K562 (cell line): Measurements from ENCODE around the gene ARL2. TPM values are rescaled to one million over a fixed set of nuclear protein-coding genes. Genes with fewer than 3 reads are reported as not detected.

Experiments
- BRD9 ChIP-seq: fragments of 450-650 bp; IDR thresholded peaks from 2 replicates; pipeline ENCODE4 v1.6.1; 2018; ENCODE audit warnings: low read depth; ENCODE audit not compliant: partially characterized antibody
- CBFA2T2 ChIP-seq: fragments of 450-650 bp; conservative IDR thresholded peaks from 2 replicates; pipeline ENCODE4 v1.6.1; 2017; ENCODE audit warnings: mild to moderate bottlenecking
- EWSR1 ChIP-seq: fragments of 450-650 bp; IDR thresholded peaks from 2 replicates; pipeline ENCODE4 v1.6.1; 2018; ENCODE audit warnings: borderline replicate concordance, mild to moderate bottlenecking, low read depth, moderate library complexity; ENCODE audit not compliant: partially characterized antibody
- FOXJ3 ChIP-seq: sonication (generic); formaldehyde crosslinking; IDR thresholded peaks from 2 replicates; pipeline ENCODE4 v1.4.0; 2020; ENCODE audit warnings: mild to moderate bottlenecking, missing genetic modification reagents
- HCFC1 ChIP-seq: IDR thresholded peaks from 2 replicates; pipeline ENCODE4 v1.6.1; 2012; ENCODE audit warnings: low read depth, low read length, improper control_type of control experiment
- KAT8 ChIP-seq: fragments of 450-650 bp; IDR thresholded peaks from 2 replicates; pipeline ENCODE4 v1.6.1; 2016; ENCODE audit warnings: low read depth, mild to moderate bottlenecking
- KDM5B ChIP-seq: fragments of 200-600 bp; sonication (generic); IDR thresholded peaks from 2 replicates; pipeline ENCODE4 v1.6.1; 2012; ENCODE audit warnings: low read depth, mild to moderate bottlenecking, moderate library complexity, low read length, control low read depth, inconsistent platforms; ENCODE audit not compliant: insufficient replicate concordance
- PHF8 ChIP-seq: fragments of 200-600 bp; sonication (generic); IDR thresholded peaks from 2 replicates; pipeline ENCODE4 v1.6.1; 2012; ENCODE audit warnings: mixed run types, mild to moderate bottlenecking, inconsistent platforms, low read length, moderate library complexity, borderline replicate concordance
- POLR2AphosphoS5 ChIP-seq: IDR thresholded peaks from 2 replicates; pipeline ENCODE4 v1.6.1; 2011; ENCODE audit warnings: mild to moderate bottlenecking, low read depth, low read length, moderate library complexity; ENCODE audit not compliant: control insufficient read depth, insufficient read depth
- POLR2G ChIP-seq: fragments of 200-400 bp; formaldehyde crosslinking; IDR thresholded peaks from 2 replicates; pipeline ENCODE4 v1.6.1; 2017; ENCODE audit warnings: low read depth, mild to moderate bottlenecking, antibody characterized with exemption, low read length, moderate library complexity
- SAP30 ChIP-seq: fragments of 200-600 bp; sonication (generic); IDR thresholded peaks from 2 replicates; pipeline ENCODE4 v1.6.1; 2012; ENCODE audit warnings: borderline replicate concordance, low read depth, mild to moderate bottlenecking, moderate library complexity, low read length, control low read depth, inconsistent platforms; ENCODE audit not compliant: insufficient read depth, poor library complexity, severe bottlenecking
- SIN3A ChIP-seq, 2 experiments: fragments of 150-350 bp in 1 of 2; IDR thresholded peaks; 2 replicates each; pipeline ENCODE4 v1.6.1; 2011 to 2016; ENCODE audit warnings: borderline replicate concordance in 2 of 2, low read depth in 2 of 2, low read length in 2 of 2, mild to moderate bottlenecking in 2 of 2, moderate library complexity in 2 of 2; ENCODE audit not compliant: control insufficient read depth in 1 of 2
- SPI1 ChIP-seq: IDR thresholded peaks from 2 replicates; pipeline ENCODE4 v1.6.1; 2011; ENCODE audit warnings: low read depth, low read length, control low read depth, borderline replicate concordance
- ZNF280B ChIP-seq: fragments of 250-450 bp; sonication (Bioruptor Pico); IDR thresholded peaks from 2 replicates; pipeline ENCODE4 v1.5.1; 2021; ENCODE audit warnings: mild to moderate bottlenecking
- polyA plus RNA-seq, 8 experiments: library from polyadenylated mRNA; depleted of rRNA in 4 of 8; stranded (reverse) in 5 of 8; unstranded in 3 of 8; fragments of >200 nt; fragmentation: Nextera tagmentation in 2 of 8; fragmentation: Illumina TruSeq in 1 of 8; extraction: Ambion mirVana in 2 of 8; extraction: Trizol in 1 of 8; gene quantifications; 2 replicates each; pipeline versions ENCODE4 v1.2.1 to v1.2.3, GENCODE V29; 2011 to 2014; ENCODE audit warnings: inconsistent platforms in 1 of 8, missing spikeins in 1 of 8
- total RNA-seq, 7 experiments: library from RNA; depleted of rRNA in 6 of 7; stranded (reverse); fragments of >200 nt in 6 of 7; fragmentation: Illumina TruSeq in 2 of 7; extraction: Trizol in 2 of 7; gene quantifications; 2 replicates each; pipeline versions ENCODE4 v1.2.1 to v1.2.3, GENCODE V29; 2011 to 2021; ENCODE audit warnings: low replicate concordance in 1 of 7
- TF ChIP-seq, protein P1 (sequence below): fragments of 450-650 bp; formaldehyde crosslinking; IDR thresholded peaks from 2 replicates; pipeline ENCODE4 v1.4.0; 2020; ENCODE audit warnings: mild to moderate bottlenecking, moderate library complexity
- TF ChIP-seq, protein P2 (sequence below): fragments of 250-450 bp; sonication (Bioruptor Pico); IDR thresholded peaks from 2 replicates; pipeline ENCODE4 v1.8.0; 2022; ENCODE audit warnings: moderate library complexity, mild to moderate bottlenecking, inconsistent platforms
- TF ChIP-seq, protein P3 (sequence below), 2 experiments: fragments of 150-350 bp in 1 of 2; IDR thresholded peaks; 2 replicates each; pipeline ENCODE4 v1.6.1; 2012 to 2016; ENCODE audit warnings: low read depth in 2 of 2, low read length in 2 of 2, mild to moderate bottlenecking in 1 of 2, moderate library complexity in 1 of 2

The ARL2 gene
- total and polyA plus RNA-seq, 9 of the 15 experiments (the other 6 are each of a cell fraction or from before 2014, with no cell fraction given): 5.7 to 154 (median 92.2) TPM

DNA sequence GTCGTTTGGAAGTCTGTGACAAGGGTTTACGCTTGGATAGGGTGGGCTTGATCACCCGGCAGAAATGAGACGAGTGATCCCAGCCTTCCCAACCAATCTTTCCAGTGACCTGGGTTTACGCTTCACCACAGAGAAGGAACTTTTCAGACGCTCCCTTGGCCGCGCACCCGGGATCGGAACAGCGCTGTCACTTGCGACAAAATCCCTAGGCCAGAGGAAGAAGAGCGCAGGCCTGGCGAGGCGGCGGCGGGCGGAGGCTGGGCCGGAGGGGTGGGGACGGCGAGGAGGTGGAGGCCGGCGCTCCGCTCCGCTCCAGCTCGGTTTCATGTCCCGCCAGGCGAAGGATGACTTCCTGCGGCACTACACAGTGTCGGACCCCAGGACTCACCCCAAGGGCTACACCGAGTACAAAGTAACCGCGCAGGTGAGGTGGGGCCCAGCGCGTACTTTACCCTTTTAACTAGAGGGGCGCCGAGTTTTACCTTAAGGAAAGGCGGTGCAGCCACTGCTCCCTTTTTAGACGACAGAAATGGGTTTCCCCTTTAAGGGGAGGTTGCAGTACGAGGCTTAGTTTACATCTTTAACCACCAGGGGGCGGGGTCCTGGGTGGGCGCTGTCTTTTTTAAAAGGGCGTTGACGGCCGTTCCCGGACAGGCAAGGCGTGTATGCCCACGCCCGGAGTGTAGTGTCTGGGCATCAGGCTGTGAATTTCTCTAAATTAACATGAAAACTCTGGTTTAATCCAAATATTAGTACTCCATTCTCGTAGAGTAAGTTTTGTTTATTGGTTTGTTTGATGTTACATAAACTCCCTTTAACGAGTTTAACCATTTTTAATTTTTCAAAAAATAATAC, 13.5 kb downstream of the ARL2 start, which contains the start of gene SNX15 (continued):
- TF ChIP-seq, protein P1, sequence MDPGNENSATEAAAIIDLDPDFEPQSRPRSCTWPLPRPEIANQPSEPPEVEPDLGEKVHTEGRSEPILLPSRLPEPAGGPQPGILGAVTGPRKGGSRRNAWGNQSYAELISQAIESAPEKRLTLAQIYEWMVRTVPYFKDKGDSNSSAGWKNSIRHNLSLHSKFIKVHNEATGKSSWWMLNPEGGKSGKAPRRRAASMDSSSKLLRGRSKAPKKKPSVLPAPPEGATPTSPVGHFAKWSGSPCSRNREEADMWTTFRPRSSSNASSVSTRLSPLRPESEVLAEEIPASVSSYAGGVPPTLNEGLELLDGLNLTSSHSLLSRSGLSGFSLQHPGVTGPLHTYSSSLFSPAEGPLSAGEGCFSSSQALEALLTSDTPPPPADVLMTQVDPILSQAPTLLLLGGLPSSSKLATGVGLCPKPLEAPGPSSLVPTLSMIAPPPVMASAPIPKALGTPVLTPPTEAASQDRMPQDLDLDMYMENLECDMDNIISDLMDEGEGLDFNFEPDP: no peak
- TF ChIP-seq SAP30 (no peak), ZNF280B (CRISPR knock-in tag) (no peak), POLR2AphosphoS5 (no peak), KAT8 (no peak), SPI1 (no peak), KDM5B (peak; percentile 94), PHF8 (peak; percentile 90), EWSR1 (no peak), FOXJ3 (CRISPR knock-in tag) (no peak), POLR2G (peak; percentile 93), BRD9 (no peak), HCFC1 (peak; percentile 50; the same call in 1 of the 2 replicates), SIN3A (IDR thresholded peaks at IDR 0.05; ENCODE audit: borderline replicate concordance in 2 of 2, control insufficient read depth in 1 of 2, low read depth in 2 of 2, low read length in 2 of 2) (peak in 1 of 2 experiments; percentile 73; a peak in 2 of 4 replicates), CBFA2T2 (no peak)
- TF ChIP-seq, protein P2, sequence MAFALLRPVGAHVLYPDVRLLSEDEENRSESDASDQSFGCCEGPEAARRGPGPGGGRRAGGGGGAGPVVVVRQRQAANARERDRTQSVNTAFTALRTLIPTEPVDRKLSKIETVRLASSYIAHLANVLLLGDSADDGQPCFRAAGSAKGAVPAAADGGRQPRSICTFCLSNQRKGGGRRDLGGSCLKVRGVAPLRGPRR: no peak
- TF ChIP-seq, protein P3, sequence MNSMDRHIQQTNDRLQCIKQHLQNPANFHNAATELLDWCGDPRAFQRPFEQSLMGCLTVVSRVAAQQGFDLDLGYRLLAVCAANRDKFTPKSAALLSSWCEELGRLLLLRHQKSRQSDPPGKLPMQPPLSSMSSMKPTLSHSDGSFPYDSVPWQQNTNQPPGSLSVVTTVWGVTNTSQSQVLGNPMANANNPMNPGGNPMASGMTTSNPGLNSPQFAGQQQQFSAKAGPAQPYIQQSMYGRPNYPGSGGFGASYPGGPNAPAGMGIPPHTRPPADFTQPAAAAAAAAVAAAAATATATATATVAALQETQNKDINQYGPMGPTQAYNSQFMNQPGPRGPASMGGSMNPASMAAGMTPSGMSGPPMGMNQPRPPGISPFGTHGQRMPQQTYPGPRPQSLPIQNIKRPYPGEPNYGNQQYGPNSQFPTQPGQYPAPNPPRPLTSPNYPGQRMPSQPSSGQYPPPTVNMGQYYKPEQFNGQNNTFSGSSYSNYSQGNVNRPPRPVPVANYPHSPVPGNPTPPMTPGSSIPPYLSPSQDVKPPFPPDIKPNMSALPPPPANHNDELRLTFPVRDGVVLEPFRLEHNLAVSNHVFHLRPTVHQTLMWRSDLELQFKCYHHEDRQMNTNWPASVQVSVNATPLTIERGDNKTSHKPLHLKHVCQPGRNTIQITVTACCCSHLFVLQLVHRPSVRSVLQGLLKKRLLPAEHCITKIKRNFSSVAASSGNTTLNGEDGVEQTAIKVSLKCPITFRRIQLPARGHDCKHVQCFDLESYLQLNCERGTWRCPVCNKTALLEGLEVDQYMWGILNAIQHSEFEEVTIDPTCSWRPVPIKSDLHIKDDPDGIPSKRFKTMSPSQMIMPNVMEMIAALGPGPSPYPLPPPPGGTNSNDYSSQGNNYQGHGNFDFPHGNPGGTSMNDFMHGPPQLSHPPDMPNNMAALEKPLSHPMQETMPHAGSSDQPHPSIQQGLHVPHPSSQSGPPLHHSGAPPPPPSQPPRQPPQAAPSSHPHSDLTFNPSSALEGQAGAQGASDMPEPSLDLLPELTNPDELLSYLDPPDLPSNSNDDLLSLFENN (IDR thresholded peaks at IDR 0.05; ENCODE audit: low read depth in 2 of 2, low read length in 2 of 2): no peak
